ENCODE data around the gene RPL29. TPM values are rescaled to one million over a fixed set of nuclear protein-coding genes. Genes with fewer than 3 reads are reported as not detected.
"Not testable (repeated sequence)": the region's sequence is repeated elsewhere in the genome, so short reads cannot be mapped to it uniquely, and the experiment has no call there.

Gene RPL29
- 1,439 and 1,690 TPM in 2 replicates for total RNA-seq (ENCODE audit: low replicate concordance)
- long read RNA-seq, transcript RPL29-201 (4 exons, 723 nt), result major isoform, 700 of 736 reads
- long read RNA-seq, partial matches to known transcripts, result 22 of 736 reads
- long read RNA-seq, other reads (novel, unspliced or antisense), result 8 of 736 reads

- peak within 1 kb of the TSS; percentile 100 for H3K27ac Mint-ChIP-seq
- peaks cover 14% of the 10 kb centered on the region for H3K27me3 Mint-ChIP-seq
- H3K36me3 Mint-ChIP-seq, result peaks cover 21% of the 10 kb centered on the region
- DNase-seq (ENCODE audit: extremely low spot score, unreplicated experiment), result peak; percentile 89
- peaks cover 22% of the 10 kb centered on the region for H3K4me1 Mint-ChIP-seq (ENCODE audit: unreplicated experiment)
- TF ChIP-seq, protein P1, sequence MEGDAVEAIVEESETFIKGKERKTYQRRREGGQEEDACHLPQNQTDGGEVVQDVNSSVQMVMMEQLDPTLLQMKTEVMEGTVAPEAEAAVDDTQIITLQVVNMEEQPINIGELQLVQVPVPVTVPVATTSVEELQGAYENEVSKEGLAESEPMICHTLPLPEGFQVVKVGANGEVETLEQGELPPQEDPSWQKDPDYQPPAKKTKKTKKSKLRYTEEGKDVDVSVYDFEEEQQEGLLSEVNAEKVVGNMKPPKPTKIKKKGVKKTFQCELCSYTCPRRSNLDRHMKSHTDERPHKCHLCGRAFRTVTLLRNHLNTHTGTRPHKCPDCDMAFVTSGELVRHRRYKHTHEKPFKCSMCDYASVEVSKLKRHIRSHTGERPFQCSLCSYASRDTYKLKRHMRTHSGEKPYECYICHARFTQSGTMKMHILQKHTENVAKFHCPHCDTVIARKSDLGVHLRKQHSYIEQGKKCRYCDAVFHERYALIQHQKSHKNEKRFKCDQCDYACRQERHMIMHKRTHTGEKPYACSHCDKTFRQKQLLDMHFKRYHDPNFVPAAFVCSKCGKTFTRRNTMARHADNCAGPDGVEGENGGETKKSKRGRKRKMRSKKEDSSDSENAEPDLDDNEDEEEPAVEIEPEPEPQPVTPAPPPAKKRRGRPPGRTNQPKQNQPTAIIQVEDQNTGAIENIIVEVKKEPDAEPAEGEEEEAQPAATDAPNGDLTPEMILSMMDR (conservative IDR thresholded peaks at IDR 0.05), result no peak
- no peaks in the 10 kb centered on the region for H3K9me3 Mint-ChIP-seq
- H3K4me3 Mint-ChIP-seq, result peak within 1 kb of the TSS; percentile 100
These were observed at the start of gene RPL29 for GRCh38 chr3:51995346-51996163. Gene RPL29, minus strand, starts transcription at chr3:51995895. Its CDS starts 434 bp downstream, at chr3:51995461.

DNA sequence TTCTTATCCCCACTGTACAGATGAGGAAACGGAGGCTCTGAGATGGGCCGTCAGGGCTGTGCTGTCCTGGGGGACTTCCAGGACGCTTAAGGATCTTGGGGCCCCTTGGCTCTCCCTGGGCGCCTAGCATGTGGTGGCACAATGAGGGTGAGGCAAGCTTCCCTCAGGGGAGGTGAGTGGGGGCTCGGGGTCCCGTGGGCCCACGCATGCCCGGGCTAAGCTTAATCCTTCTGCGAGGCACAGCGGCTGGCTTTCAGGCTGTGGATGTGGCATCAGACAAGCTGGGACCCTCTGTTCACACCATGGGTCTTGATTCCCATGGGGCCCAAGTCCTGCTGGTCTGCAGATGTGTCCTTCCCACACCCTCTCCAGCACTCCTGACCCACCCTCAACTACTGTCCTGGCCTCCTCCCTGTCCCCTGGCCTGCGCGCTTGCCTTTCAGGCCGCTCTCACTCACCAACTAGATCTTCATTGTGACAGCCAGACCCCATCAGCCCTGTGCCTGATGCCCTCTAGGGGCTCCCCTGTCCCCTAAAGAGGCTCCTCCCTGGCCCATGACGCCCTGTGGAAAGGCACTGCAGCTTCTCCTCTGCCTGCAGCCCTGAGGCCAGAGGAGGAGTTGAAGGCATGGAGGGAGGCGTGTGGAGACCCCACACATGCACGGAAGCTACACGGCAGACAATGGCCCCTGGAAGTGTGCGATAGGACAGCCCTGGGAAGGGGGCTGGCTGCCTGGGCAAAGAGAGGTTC lies 49.3 kb upstream of the RPL29 start:
- no peaks in the 10 kb centered on the region for H3K9me3 Mint-ChIP-seq
- peaks cover 7% of the 10 kb centered on the region for H3K27me3 Mint-ChIP-seq
- peak overlapping the region; percentile 63 for H3K4me3 Mint-ChIP-seq
- H3K36me3 Mint-ChIP-seq, result no peaks in the 10 kb centered on the region
- H3K4me1 Mint-ChIP-seq (ENCODE audit: unreplicated experiment), result peaks cover 38% of the 10 kb centered on the region
- peak overlapping the region; percentile 92 for H3K27ac Mint-ChIP-seq
- TF ChIP-seq, protein P1 (conservative IDR thresholded peaks at IDR 0.05), result no peak
- no peak for DNase-seq (ENCODE audit: extremely low spot score, unreplicated experiment)

DNA sequence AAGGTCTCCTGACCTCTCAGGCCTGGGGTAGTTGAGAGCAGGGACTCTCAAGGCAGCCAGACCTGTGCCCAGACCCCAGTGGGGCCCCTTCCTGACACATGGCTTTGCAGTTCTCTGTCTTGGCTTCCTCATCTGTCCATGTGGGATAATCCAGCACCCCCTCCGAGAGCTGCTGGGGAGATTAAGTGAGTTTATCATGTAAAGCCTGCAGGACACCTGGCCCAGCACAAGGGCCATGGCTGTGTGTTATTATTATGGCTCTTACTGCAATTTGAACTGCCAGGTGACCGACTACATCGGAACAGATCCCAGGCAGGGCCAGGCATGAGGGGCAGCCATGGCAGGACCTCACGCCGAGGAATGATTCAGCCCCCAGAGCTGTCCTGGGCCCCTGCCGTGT lies 48.1 kb upstream of the RPL29 start:
- no peak overlapping the region for H3K27ac Mint-ChIP-seq
- H3K4me1 Mint-ChIP-seq (ENCODE audit: unreplicated experiment), result peaks cover 38% of the 10 kb centered on the region
- DNase-seq (ENCODE audit: extremely low spot score, unreplicated experiment), result no peak
- no peak overlapping the region for H3K4me3 Mint-ChIP-seq
- TF ChIP-seq, protein P1 (conservative IDR thresholded peaks at IDR 0.05), result no peak
- H3K9me3 Mint-ChIP-seq, result no peaks in the 10 kb centered on the region
- H3K27me3 Mint-ChIP-seq, result peaks cover 10% of the 10 kb centered on the region
- H3K36me3 Mint-ChIP-seq, result no peaks in the 10 kb centered on the region

- H3K27me3 Mint-ChIP-seq; DNase-seq (ENCODE audit: extremely low spot score, unreplicated experiment); H3K9me3 Mint-ChIP-seq; H3K27ac Mint-ChIP-seq; H3K36me3 Mint-ChIP-seq; H3K4me3 Mint-ChIP-seq: not testable (repeated sequence)
- H3K4me1 Mint-ChIP-seq (ENCODE audit: unreplicated experiment), result peaks cover 38% of the 10 kb centered on the region
These were observed 47.3 kb upstream of the RPL29 start for GRCh38 chr3:52043039-52043438.

GRCh38 chr3:52041118-52041731 lies 45.5 kb upstream of the RPL29 start:
- H3K4me1 Mint-ChIP-seq (ENCODE audit: unreplicated experiment), result peaks cover 33% of the 10 kb centered on the region
- H3K9me3 Mint-ChIP-seq, result no peaks in the 10 kb centered on the region
- no peak for DNase-seq (ENCODE audit: extremely low spot score, unreplicated experiment)
- TF ChIP-seq, protein P1 (conservative IDR thresholded peaks at IDR 0.05), result peak; percentile 30
- peak overlapping the region; percentile 39 for H3K27ac Mint-ChIP-seq
- peaks cover 10% of the 10 kb centered on the region for H3K27me3 Mint-ChIP-seq
- H3K36me3 Mint-ChIP-seq, result no peaks in the 10 kb centered on the region
- no peak overlapping the region for H3K4me3 Mint-ChIP-seq

Measured in type B pancreatic cell (in vitro differentiated cells).